ENCODE results near the gene NTRK3.
"Not testable (repeated sequence)": the region's sequence is repeated elsewhere in the genome, so short reads cannot be mapped to it uniquely, and the experiment has no call there.

The NTRK3 gene

GRCh38 chr15:88080616-88081015 lies 175.9 kb downstream of the NTRK3 start:
- no peak for DNase-seq (ENCODE audit: low read depth in 1 of 2, low spot score in 1 of 2)

GRCh38 chr15:88077296-88078020 lies 179.1 kb downstream of the NTRK3 start:
- DNase-seq (ENCODE audit: low read depth in 1 of 2, low spot score in 1 of 2) = no peak

GRCh38 chr15:88076328-88076727 lies 180.2 kb downstream of the NTRK3 start:
- no peak for DNase-seq (ENCODE audit: low read depth in 1 of 2, low spot score in 1 of 2)

- DNase-seq (ENCODE audit: low read depth in 1 of 2, low spot score in 1 of 2) = no peak
Observed at GRCh38 chr15:88075102-88075501, 181.4 kb downstream of the NTRK3 start.

GRCh38 chr15:88074386-88074785 lies 182.2 kb downstream of the NTRK3 start:
- no peak for DNase-seq (ENCODE audit: low read depth in 1 of 2, low spot score in 1 of 2)

GRCh38 chr15:88073391-88073691 lies 183.2 kb downstream of the NTRK3 start:
- no peak for DNase-seq (ENCODE audit: low read depth in 1 of 2, low spot score in 1 of 2)

- DNase-seq (ENCODE audit: low read depth in 1 of 2, low spot score in 1 of 2) = no peak
Observed at GRCh38 chr15:88072598-88073390, 183.7 kb downstream of the NTRK3 start.

GRCh38 chr15:88072133-88072532 lies 184.4 kb downstream of the NTRK3 start:
- DNase-seq (ENCODE audit: low read depth in 1 of 2, low spot score in 1 of 2) = not testable (repeated sequence)

GRCh38 chr15:88071141-88071540 lies 185.4 kb downstream of the NTRK3 start:
- no peak for DNase-seq (ENCODE audit: low read depth in 1 of 2, low spot score in 1 of 2)

GRCh38 chr15:88069561-88069960 lies 187.0 kb downstream of the NTRK3 start:
- DNase-seq (ENCODE audit: low read depth in 1 of 2, low spot score in 1 of 2) = no peak

GRCh38 chr15:88067331-88067685 lies 189.2 kb downstream of the NTRK3 start:
- no peak for DNase-seq (ENCODE audit: low read depth in 1 of 2, low spot score in 1 of 2)

GRCh38 chr15:88066636-88067330 lies 189.8 kb downstream of the NTRK3 start:
- no peak for DNase-seq (ENCODE audit: low read depth in 1 of 2, low spot score in 1 of 2)

- no peak for DNase-seq (ENCODE audit: low read depth in 1 of 2, low spot score in 1 of 2)
Observed at GRCh38 chr15:88061452-88061851, 195.1 kb downstream of the NTRK3 start.

GRCh38 chr15:88060383-88060782 lies 196.2 kb downstream of the NTRK3 start:
- no peak for DNase-seq (ENCODE audit: low read depth in 1 of 2, low spot score in 1 of 2)

- no peak for DNase-seq (ENCODE audit: low read depth in 1 of 2, low spot score in 1 of 2)
Observed at GRCh38 chr15:88057836-88058235, 198.7 kb downstream of the NTRK3 start.

GRCh38 chr15:88049506-88049905 lies 207.0 kb downstream of the NTRK3 start:
- no peak for DNase-seq (ENCODE audit: low read depth in 1 of 2, low spot score in 1 of 2)

- no peak for DNase-seq (ENCODE audit: low read depth in 1 of 2, low spot score in 1 of 2)
Observed at GRCh38 chr15:88048755-88049154, 207.8 kb downstream of the NTRK3 start.

- DNase-seq (ENCODE audit: low read depth in 1 of 2, low spot score in 1 of 2) = no peak
Observed at GRCh38 chr15:88048237-88048636, 208.3 kb downstream of the NTRK3 start.

- DNase-seq (ENCODE audit: low read depth in 1 of 2, low spot score in 1 of 2) = no peak
Observed at GRCh38 chr15:88046576-88047129, 209.9 kb downstream of the NTRK3 start.

- no peak for DNase-seq (ENCODE audit: low read depth in 1 of 2, low spot score in 1 of 2)
Observed at GRCh38 chr15:88043396-88043795, 213.1 kb downstream of the NTRK3 start.

- DNase-seq (ENCODE audit: low read depth in 1 of 2, low spot score in 1 of 2) = no peak
Observed at GRCh38 chr15:88042047-88042446, 214.5 kb downstream of the NTRK3 start.

- no peak for DNase-seq (ENCODE audit: low read depth in 1 of 2, low spot score in 1 of 2)
Observed at GRCh38 chr15:88040516-88040915, 216.0 kb downstream of the NTRK3 start.

All from stimulated activated CD4-positive, alpha-beta T cell treated with anti-CD3 and anti-CD28 coated beads, Interleukin-15, amount 100 ng/mL, for 1 hour (primary cell).